Left ventricle myocardium inferior (tissue), 1 donor: ENCODE results near the gene TRIM69. TPM values are rescaled to one million over a fixed set of nuclear protein-coding genes. Genes with fewer than 3 reads are reported as not detected.

Experiments used
- DNase-seq: peaks from one replicate; pipeline ENCODE4 v3.0.0-alpha.2; 2020
- H3K27ac ChIP-seq: fragments of 200-600 bp; replicated peaks from 2 replicates; pipeline ENCODE4 v1.8.0; 2021
- H3K27me3 ChIP-seq: fragments of 200-600 bp; 2 replicates; pipeline ENCODE4 v1.8.0; 2021; ENCODE audit warnings: low read depth
- H3K36me3 ChIP-seq: fragments of 200-600 bp; 2 replicates; pipeline ENCODE4 v1.8.0; 2021
- H3K4me1 ChIP-seq: fragments of 200-600 bp; 2 replicates; pipeline ENCODE4 v1.8.0; 2021
- H3K4me3 ChIP-seq: fragments of 200-600 bp; 2 replicates; pipeline ENCODE4 v1.8.0; 2021; ENCODE audit warnings: mild to moderate bottlenecking, moderate library complexity
- H3K9me3 ChIP-seq: fragments of 200-600 bp; replicated peaks from 2 replicates; pipeline ENCODE4 v1.8.0; 2021
- intact Hi-C: fragments of 100-400 bp; cut with micrococcal nuclease; formaldehyde crosslinking; loops from one replicate; pipeline ENCODE4 v1.11.0; 2022
- total RNA-seq: library from RNA; stranded (reverse); fragmentation: NEBNext Ultra II Directional; extraction: Animal tissue kit (Norgen Biotek cat#: 25700); gene quantifications from one replicate; pipeline ENCODE4 v1.2.1, GENCODE V29; 2021
- TF ChIP-seq, protein P1 (sequence below): fragments of 200-600 bp; IDR thresholded peaks from 2 replicates; pipeline ENCODE4 v1.8.0; 2021; ENCODE audit warnings: antibody characterized with exemption, mild to moderate bottlenecking, borderline replicate concordance
- donor health status: DM: no; HTN: yes; CAD: no; lungs with severe emphysema.

TRIM69 gene
- total RNA-seq, 1 donor from 2014 or later: 57.6 TPM

DNA sequence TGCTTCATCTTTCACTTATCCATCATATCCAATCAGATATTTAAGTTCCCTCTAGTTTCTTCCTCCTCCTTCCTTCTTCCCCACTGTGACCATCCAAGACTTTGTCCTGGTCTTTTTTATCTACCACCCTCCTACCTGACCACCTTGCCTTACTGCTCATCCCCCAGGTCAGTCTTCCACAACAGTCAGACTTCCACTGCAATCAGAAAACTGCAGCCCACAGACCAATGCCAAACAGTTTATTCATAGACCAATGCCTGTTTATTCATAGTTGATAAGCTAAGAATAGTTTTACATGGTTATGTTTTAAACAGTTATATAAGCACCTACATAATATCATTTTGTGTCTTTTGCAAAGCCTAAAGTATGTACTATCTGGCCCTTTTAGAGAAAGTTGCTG, 65.5 kb downstream of the TRIM69 start:
- Histone ChIP-seq H3K27me3 (no peaks in the 10 kb centered on the region), H3K4me1 (peaks cover 11% of the 10 kb centered on the region), H3K27ac (no peak overlapping the region), H3K4me3 (no peak overlapping the region), H3K36me3 (no peaks in the 10 kb centered on the region), H3K9me3 (no peaks in the 10 kb centered on the region)
- DNase-seq: no peak
- TF ChIP-seq, protein P1, sequence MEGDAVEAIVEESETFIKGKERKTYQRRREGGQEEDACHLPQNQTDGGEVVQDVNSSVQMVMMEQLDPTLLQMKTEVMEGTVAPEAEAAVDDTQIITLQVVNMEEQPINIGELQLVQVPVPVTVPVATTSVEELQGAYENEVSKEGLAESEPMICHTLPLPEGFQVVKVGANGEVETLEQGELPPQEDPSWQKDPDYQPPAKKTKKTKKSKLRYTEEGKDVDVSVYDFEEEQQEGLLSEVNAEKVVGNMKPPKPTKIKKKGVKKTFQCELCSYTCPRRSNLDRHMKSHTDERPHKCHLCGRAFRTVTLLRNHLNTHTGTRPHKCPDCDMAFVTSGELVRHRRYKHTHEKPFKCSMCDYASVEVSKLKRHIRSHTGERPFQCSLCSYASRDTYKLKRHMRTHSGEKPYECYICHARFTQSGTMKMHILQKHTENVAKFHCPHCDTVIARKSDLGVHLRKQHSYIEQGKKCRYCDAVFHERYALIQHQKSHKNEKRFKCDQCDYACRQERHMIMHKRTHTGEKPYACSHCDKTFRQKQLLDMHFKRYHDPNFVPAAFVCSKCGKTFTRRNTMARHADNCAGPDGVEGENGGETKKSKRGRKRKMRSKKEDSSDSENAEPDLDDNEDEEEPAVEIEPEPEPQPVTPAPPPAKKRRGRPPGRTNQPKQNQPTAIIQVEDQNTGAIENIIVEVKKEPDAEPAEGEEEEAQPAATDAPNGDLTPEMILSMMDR: no peak
- intact Hi-C loops: no loop called here

DNA sequence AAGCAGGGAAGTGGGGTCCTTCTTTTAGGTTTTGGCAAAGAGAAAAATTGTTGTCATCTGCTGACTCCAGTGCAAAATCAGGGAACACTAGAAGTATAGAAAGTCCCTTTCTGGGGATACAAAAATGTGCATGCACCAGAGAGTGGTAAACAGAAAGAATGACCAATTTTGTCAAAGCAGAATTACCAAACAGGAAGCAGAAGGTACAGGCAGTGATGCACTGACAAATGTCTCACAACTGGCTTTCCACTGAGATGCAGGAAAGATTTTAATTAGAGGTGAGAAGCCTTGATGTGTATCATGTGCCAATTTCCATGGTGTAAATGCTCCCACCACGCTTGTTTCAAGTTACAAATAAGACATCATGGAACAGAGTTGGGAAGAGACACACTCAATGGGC, 66.0 kb downstream of the TRIM69 start:
- Histone ChIP-seq H3K4me1 (peaks cover 11% of the 10 kb centered on the region), H3K4me3 (no peak overlapping the region), H3K27me3 (no peaks in the 10 kb centered on the region), H3K9me3 (no peaks in the 10 kb centered on the region), H3K36me3 (no peaks in the 10 kb centered on the region), H3K27ac (no peak overlapping the region)
- intact Hi-C loops: no loop called here
- DNase-seq: no peak
- TF ChIP-seq, protein P1: no peak

DNA sequence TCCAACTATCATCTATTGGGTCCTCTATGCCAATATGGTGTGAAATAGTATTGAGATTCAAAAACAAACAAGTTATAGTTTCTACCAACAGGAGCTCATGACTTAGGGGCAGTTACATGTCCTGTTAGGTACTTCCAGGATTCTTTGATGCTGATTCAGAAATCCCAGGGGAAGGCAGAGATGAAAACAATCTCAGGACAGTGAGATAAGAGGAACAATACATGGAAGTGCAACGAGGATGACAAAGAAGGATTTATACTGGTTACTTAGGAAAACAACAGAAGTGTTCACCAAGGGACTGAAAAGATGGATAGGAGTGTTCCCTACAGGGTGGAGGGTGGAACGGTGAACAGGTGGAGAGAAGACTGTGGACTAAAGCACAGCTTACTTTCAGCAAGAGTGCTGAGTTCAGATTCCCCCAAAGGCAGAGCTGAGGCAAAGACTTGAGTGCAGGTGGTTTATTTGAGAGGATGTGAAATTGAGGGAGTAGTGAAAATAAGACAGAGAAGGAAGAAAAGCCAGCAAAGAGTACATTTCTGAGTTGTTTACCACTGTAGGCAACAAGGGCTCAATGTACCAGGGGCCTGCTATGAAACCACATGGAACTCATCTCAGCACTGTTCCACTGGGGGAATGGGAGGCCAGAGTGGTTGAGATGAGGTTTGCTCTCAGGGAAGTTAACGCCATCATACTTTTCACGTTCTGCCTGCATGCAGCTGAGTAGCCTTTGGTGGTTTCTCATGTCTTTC, 68.1 kb downstream of the TRIM69 start:
- no peak overlapping the region for H3K27ac ChIP-seq
- no peak overlapping the region for H3K4me3 ChIP-seq
- H3K9me3 ChIP-seq: no peaks in the 10 kb centered on the region
- peaks cover 11% of the 10 kb centered on the region for H3K4me1 ChIP-seq
- no peak for DNase-seq
- no peaks in the 10 kb centered on the region for H3K27me3 ChIP-seq
- TF ChIP-seq, protein P1: no peak
- intact Hi-C loops: no loop called here
- H3K36me3 ChIP-seq: no peaks in the 10 kb centered on the region

DNA sequence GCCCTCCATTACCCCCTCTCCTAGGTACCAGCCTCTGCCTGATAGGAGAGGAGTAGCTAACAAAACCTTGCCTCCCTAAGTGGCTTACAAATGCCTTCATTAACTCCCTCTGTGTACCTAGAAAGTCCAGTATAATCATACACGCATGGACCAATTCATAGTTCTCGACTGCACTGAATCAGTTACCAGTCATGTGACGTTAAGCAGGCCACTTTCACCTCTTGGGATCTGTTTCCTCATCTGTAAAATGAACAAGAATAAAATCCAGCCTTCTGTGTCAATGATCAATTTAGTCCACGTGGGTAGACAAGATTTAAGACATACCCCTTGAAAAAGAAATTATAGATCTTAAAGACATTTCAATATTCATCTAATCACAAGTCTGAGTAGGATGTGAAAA, 72.2 kb downstream of the TRIM69 start:
- no peak for DNase-seq
- Histone ChIP-seq H3K4me3 (no peak overlapping the region), H3K27ac (no peak overlapping the region), H3K4me1 (peaks cover 17% of the 10 kb centered on the region), H3K9me3 (no peaks in the 10 kb centered on the region), H3K36me3 (no peaks in the 10 kb centered on the region), H3K27me3 (no peaks in the 10 kb centered on the region)
- TF ChIP-seq, protein P1: no peak
- intact Hi-C loops: no loop called here

DNA sequence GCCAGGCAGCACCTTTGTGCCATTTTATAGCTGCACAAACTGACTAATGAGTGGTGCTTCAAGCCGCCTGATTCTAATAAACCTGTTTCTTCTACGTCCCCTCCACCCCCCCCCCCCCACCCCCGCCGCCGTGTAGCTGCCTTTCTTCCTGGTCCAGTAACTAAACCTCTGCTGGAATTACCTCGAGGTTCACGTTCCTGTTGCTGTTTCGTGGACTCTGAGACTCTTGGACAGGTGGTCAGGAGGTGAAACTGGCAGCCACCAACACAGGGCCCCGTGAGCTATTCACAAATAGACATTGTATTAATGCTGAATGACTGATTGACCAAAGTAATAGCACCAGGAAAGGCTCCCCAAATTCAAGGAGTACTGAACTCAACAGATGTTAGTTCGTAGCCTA, 73.9 kb downstream of the TRIM69 start:
- no peak for DNase-seq
- Histone ChIP-seq H3K27me3 (no peaks in the 10 kb centered on the region), H3K27ac (no peak overlapping the region), H3K4me1 (peaks cover 21% of the 10 kb centered on the region), H3K36me3 (no peaks in the 10 kb centered on the region), H3K4me3 (no peak overlapping the region), H3K9me3 (no peaks in the 10 kb centered on the region)
- intact Hi-C loops: no loop called here
- TF ChIP-seq, protein P1: no peak
